ENCODE results near the gene GSTM4. TPM values are rescaled to one million over a fixed set of nuclear protein-coding genes. Genes with fewer than 3 reads are reported as not detected.

The GSTM4 gene
- 10 to 100 TPM in 1 of 2 donors, 1 to 10 TPM in 1; 8.4 to 25.1 TPM for total RNA-seq

- H3K9me3 Mint-ChIP-seq, result no peaks in the 10 kb centered on the region
- ATAC-seq (peak; percentile 92 to 95), DNase-seq (ENCODE audit: low spot score) (peak; percentile 69)
- no peaks in the 10 kb centered on the region for H3K36me3 Mint-ChIP-seq
- H3K27ac Mint-ChIP-seq, result peak within 1 kb of the TSS; percentile 68 to 90
- H3K4me3 Mint-ChIP-seq, result peak within 1 kb of the TSS; percentile 86
- peaks cover 14 to 16% of the 10 kb centered on the region in 2 donors for H3K4me1 Mint-ChIP-seq (ENCODE audit: low read depth in 2 of 2)
- H3K27me3 Mint-ChIP-seq, result peaks cover 5 to 17% of the 10 kb centered on the region in 2 donors
Measured at GRCh38 chr1:109655615-109656519, at the start of gene GSTM4. TSS of gene GSTM4 (plus strand) at chr1:109656099. CDS start at chr1:109656390, 291 bp downstream.

- H3K27ac Mint-ChIP-seq, result no peak overlapping the region
- no peak overlapping the region for H3K4me3 Mint-ChIP-seq
- H3K9me3 Mint-ChIP-seq, result no peaks in the 10 kb centered on the region
- DNase-seq (ENCODE audit: low spot score) (no peak), ATAC-seq (no peak)
- H3K27me3 Mint-ChIP-seq, result no peaks in the 10 kb centered on the region
- peaks cover 0 to 3% of the 10 kb centered on the region in 2 donors for H3K4me1 Mint-ChIP-seq (ENCODE audit: low read depth in 2 of 2)
- no peaks in the 10 kb centered on the region for H3K36me3 Mint-ChIP-seq
Measured at GRCh38 chr1:109609881-109610280, 46.0 kb upstream of the GSTM4 start.

- H3K27ac Mint-ChIP-seq, result no peak overlapping the region
- no peak overlapping the region for H3K4me3 Mint-ChIP-seq
- ATAC-seq, result no peak
- no peaks in the 10 kb centered on the region for H3K36me3 Mint-ChIP-seq
- DNase-seq (ENCODE audit: low spot score), result no peak
- peaks cover 0 to 3% of the 10 kb centered on the region in 2 donors for H3K4me1 Mint-ChIP-seq (ENCODE audit: low read depth in 2 of 2)
- H3K9me3 Mint-ChIP-seq, result no peaks in the 10 kb centered on the region
- H3K27me3 Mint-ChIP-seq, result no peaks in the 10 kb centered on the region
Measured at GRCh38 chr1:109610609-109611307, 45.1 kb upstream of the GSTM4 start.

GRCh38 chr1:109611308-109611990 lies 44.5 kb upstream of the GSTM4 start:
- Mint-ChIP-seq H3K9me3 (no peaks in the 10 kb centered on the region), H3K4me1 (ENCODE audit: low read depth in 2 of 2) (peaks cover 7 to 9% of the 10 kb centered on the region in 2 donors), H3K27ac (peak overlapping the region in 1 of 2 donors; percentile 53), H3K27me3 (no peaks in the 10 kb centered on the region), H3K36me3 (no peaks in the 10 kb centered on the region), H3K4me3 (no peak overlapping the region)
- no peak for DNase-seq (ENCODE audit: low spot score)
- ATAC-seq, result no peak

- DNase-seq (ENCODE audit: low spot score) (no peak), ATAC-seq (no peak)
- H3K27me3 Mint-ChIP-seq, result peaks cover 0 to 3% of the 10 kb centered on the region in 2 donors
- H3K9me3 Mint-ChIP-seq, result no peaks in the 10 kb centered on the region
- no peaks in the 10 kb centered on the region for H3K36me3 Mint-ChIP-seq
- no peak overlapping the region for H3K27ac Mint-ChIP-seq
- H3K4me3 Mint-ChIP-seq, result no peak overlapping the region
- H3K4me1 Mint-ChIP-seq (ENCODE audit: low read depth in 2 of 2), result peaks cover 22% of the 10 kb centered on the region in 2 donors
Measured at GRCh38 chr1:109613361-109614147, 42.3 kb upstream of the GSTM4 start.

GRCh38 chr1:109615879-109616278 lies 40.0 kb upstream of the GSTM4 start:
- DNase-seq (ENCODE audit: low spot score), result no peak
- H3K4me1 Mint-ChIP-seq (ENCODE audit: low read depth in 2 of 2), result peaks cover 34 to 44% of the 10 kb centered on the region in 2 donors
- no peak for ATAC-seq
- H3K27me3 Mint-ChIP-seq, result peaks cover 0 to 3% of the 10 kb centered on the region in 2 donors
- H3K27ac Mint-ChIP-seq, result peak overlapping the region; percentile 8 to 38
- H3K36me3 Mint-ChIP-seq, result no peaks in the 10 kb centered on the region
- H3K9me3 Mint-ChIP-seq, result no peaks in the 10 kb centered on the region
- no peak overlapping the region for H3K4me3 Mint-ChIP-seq

GRCh38 chr1:109616391-109616790 lies 39.5 kb upstream of the GSTM4 start:
- Mint-ChIP-seq H3K36me3 (no peaks in the 10 kb centered on the region), H3K9me3 (no peaks in the 10 kb centered on the region), H3K27me3 (peaks cover 0 to 3% of the 10 kb centered on the region in 2 donors), H3K4me3 (peak overlapping the region; percentile 23), H3K4me1 (ENCODE audit: low read depth in 2 of 2) (peaks cover 34 to 47% of the 10 kb centered on the region in 2 donors), H3K27ac (peak overlapping the region; percentile 8 to 38)
- no peak for DNase-seq (ENCODE audit: low spot score)
- ATAC-seq, result no peak

GRCh38 chr1:109617291-109617801 lies 38.6 kb upstream of the GSTM4 start:
- H3K4me3 Mint-ChIP-seq, result no peak overlapping the region
- H3K27me3 Mint-ChIP-seq, result peaks cover 0 to 3% of the 10 kb centered on the region in 2 donors
- no peak for ATAC-seq
- no peaks in the 10 kb centered on the region for H3K36me3 Mint-ChIP-seq
- H3K4me1 Mint-ChIP-seq (ENCODE audit: low read depth in 2 of 2), result peaks cover 44 to 54% of the 10 kb centered on the region in 2 donors
- H3K27ac Mint-ChIP-seq, result peak overlapping the region; percentile 8 to 38
- no peak for DNase-seq (ENCODE audit: low spot score)
- no peaks in the 10 kb centered on the region for H3K9me3 Mint-ChIP-seq

- H3K4me3 Mint-ChIP-seq, result peak overlapping the region; percentile 92
- H3K4me1 Mint-ChIP-seq (ENCODE audit: low read depth in 2 of 2), result peaks cover 47 to 58% of the 10 kb centered on the region in 2 donors
- peaks cover 0 to 3% of the 10 kb centered on the region in 2 donors for H3K27me3 Mint-ChIP-seq
- ATAC-seq (no peak), DNase-seq (ENCODE audit: low spot score) (no peak)
- H3K27ac Mint-ChIP-seq, result peak overlapping the region; percentile 90 to 97
- no peaks in the 10 kb centered on the region for H3K36me3 Mint-ChIP-seq
- no peaks in the 10 kb centered on the region for H3K9me3 Mint-ChIP-seq
Measured at GRCh38 chr1:109618661-109619575, 37.0 kb upstream of the GSTM4 start.

GRCh38 chr1:109619576-109620400 lies 36.1 kb upstream of the GSTM4 start, which contains the start of the genes AMPD2 and GNAT2:
TSS of gene AMPD2 (plus strand) at chr1:109619837. CDS start at chr1:109621176, 1,339 bp downstream.
TSS of gene GNAT2 (minus strand) at chr1:109619616. CDS start at chr1:109612870, 6,746 bp downstream.
- peak within 1 kb of the TSS; percentile 90 to 97 for H3K27ac Mint-ChIP-seq
- peak within 1 kb of the TSS; percentile 92 for H3K4me3 Mint-ChIP-seq
- no peaks in the 10 kb centered on the region for H3K36me3 Mint-ChIP-seq
- peak; percentile 84 for DNase-seq (ENCODE audit: low spot score)
- peaks cover 47 to 58% of the 10 kb centered on the region in 2 donors for H3K4me1 Mint-ChIP-seq (ENCODE audit: low read depth in 2 of 2)
- ATAC-seq, result peak; percentile 81 to 85
- no peaks in the 10 kb centered on the region for H3K9me3 Mint-ChIP-seq
- peaks cover 0 to 3% of the 10 kb centered on the region in 2 donors for H3K27me3 Mint-ChIP-seq

- Mint-ChIP-seq H3K4me1 (ENCODE audit: low read depth in 2 of 2) (peaks cover 47 to 58% of the 10 kb centered on the region in 2 donors), H3K36me3 (no peaks in the 10 kb centered on the region), H3K9me3 (no peaks in the 10 kb centered on the region), H3K4me3 (peak overlapping the region; percentile 92), H3K27me3 (peaks cover 0 to 3% of the 10 kb centered on the region in 2 donors), H3K27ac (peak overlapping the region; percentile 90 to 97)
- ATAC-seq (no peak), DNase-seq (ENCODE audit: low spot score) (no peak)
Measured at GRCh38 chr1:109620401-109620791, 35.5 kb upstream of the GSTM4 start.

Data from natural killer cell treated with Interleukin-12 subunit alpha and Interleukin-12 subunit beta and Interleukin-15 and Interleukin-18, amount 100 ng/mL, for 72 hours (primary cell).